SHP77 treated with DMSO at 0.1 percent for 48 hours (cell line): Measurements from ENCODE around the gene ANKLE1.

ENCODE experiments used
- DNase-seq: peaks from one replicate; lab custom pipeline; 2025; lab: John Stamatoyannopoulos, UW

The ANKLE1 gene

DNA sequence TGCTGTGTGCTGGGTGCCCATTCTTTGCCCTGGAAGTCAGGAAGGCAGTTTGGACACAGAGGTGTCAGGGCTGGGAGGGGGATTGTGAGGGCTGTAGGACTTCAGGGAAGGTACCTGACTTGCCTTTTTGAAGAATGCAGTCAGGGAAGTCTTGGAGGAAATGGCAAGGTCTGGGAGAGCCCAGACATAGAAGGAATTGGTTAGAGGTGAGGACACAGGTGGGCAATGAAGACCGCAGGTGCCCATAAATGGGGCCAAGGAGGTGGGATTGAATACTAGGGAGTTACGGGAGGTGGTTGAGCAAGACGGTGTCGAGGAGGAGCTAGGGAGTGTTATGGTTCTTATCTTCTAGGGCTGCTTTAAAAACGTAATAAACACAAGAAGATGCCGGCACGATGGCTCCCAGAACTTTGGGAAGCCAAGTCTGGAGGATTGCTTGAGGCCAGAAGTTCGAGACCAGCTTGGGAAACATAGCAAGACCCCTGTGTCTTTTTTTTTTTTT, 26.2 kb downstream of the ANKLE1 start:
- DNase-seq, result no peak

DNA sequence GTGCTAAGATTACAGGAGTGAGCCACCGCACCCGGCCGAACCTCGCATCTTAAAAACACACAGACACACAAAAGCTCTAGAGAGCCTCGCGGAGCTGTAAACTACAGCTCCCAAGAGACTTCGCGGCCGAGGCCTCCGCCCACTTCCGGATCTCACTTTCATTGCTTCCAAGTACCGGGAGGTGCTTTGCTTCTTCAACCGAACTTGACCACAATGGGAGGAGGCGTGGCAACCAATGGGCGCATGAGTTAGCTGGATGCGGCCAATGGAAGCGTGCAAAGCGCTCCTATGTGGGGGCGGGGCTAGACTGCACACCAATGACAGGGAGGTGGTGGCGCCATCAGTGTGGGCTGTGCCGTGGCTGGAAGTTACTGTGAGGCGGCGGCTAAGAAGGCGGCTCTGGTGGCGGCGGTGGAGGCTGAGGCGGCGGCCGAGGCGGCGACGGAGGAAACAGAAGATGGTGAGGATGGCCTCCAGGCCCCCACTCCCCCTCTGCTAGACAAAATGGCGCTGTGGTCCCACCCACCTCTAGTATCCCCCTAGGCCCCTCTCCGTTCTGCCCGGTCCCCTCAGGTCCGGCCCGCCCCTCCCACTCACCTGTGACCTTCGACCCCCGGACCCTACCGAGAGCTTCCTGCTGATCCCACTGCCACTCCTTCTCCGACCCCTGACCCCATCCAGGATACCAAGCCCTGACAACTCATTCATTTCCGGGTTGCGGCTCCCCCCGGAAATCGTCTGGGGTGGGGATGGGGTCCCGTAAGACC, 27.7 kb downstream of the ANKLE1 start, which contains the start of gene DDA1:
TSS of gene DDA1 (plus strand) at position 366 of the 767 bp plus-strand sequence. CDS start at position 458, 92 bp downstream.
- peak; percentile 97 for DNase-seq

DNA sequence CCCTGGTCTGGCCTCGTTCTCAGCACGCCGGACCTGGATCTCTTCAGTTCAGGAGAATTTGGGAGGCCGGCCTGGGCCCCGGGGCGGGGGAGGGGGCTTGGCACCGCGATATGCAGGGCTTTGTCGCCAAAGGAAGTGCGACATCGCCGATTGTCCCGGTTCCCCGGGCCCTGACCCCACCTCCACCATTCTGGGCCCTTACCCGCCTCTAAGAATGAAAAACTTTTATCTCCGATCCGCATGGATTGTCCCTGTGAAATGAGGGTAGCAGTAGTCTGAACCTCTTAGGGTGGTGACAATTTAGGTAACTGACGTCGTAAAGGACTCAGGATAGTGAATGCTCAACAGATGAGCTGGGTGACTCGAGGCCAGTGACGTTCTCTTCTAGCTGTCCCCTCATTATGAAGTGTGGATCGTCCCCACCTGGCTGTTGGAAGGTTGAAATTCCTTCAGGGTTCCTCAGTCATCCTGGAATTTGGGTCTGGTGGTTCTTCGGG, 28.3 kb downstream of the ANKLE1 start:
- DNase-seq, result no peak

DNA sequence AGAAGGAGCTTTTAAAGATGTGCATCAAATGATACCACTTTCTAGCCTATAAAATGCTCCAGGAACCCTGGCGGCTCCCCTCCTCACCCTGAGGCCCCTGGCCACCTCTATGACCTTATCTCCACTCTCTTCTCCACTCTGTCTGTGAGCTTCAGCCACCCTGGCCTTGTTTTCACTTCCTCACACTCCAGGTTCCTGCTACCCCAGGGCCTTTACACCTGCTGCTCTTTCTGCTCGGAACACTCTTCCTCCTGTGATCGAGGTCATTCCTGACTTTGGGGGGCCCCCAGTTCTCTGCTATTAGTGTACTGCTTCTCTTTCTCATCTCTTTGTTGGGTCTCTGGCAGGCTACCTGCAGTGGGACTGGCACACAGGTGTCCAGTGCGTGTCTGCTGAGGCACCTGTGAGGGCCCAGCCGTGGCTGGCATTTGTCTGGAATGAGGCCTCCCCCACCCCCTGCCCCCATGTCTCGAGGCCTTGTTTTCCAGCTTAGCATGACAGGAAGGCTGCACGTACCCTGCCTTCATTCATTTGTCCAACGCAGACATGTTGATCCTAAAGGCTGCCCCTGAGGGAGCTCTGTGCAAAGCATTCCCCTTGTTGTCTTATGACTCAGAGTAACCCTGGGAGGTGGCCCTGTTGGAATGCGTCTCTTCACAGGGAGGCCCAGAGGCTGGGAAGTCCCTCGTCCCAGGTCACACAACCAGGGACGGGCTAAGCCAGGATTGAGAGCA, 29.9 kb downstream of the ANKLE1 start:
- DNase-seq, result no peak

DNA sequence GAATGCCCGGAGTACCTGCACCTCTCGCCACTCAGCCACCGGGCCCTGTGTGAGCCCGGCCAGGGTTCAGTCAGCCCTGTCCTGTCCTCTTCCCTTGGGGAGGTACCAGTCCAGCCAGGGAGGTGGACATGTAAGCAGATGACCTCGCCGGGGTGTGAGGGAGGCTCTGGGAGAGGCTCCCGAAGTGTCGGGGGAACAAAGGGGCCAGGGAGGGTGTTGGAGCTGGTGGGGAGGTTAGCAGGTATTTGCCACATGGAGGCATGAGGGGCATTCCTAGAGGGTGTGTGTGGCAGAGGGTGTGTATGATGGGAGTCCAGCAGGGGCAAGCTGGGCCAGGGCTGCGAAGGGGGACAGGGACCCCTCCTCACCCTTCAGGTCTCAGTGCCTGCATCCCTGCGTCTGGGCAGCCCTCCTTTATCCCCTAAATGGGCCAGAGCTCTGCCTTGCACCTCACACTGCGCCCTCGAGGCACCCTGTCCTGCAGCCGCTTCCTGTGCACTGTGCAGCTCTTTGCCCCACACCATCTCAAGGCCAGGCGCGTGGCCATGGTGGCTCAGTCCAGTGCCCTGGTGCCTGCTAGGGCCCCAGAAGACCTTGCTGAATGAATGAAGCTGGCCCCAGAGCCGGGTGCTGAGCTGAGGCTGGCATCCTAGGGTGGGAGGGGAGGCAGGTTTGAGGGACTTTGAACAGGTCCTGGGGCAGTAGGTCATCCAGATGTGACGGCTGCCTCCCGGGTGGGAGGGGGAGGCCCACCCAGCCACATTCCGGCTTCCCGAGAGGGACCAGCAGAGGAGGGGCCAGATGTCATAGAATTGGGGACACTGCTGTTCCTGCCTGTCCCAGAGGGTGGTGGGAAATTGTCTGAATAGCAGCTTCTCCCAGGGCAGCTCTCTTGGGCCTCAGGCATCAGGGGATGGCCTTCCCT, 30.8 kb downstream of the ANKLE1 start:
- DNase-seq, result no peak

DNA sequence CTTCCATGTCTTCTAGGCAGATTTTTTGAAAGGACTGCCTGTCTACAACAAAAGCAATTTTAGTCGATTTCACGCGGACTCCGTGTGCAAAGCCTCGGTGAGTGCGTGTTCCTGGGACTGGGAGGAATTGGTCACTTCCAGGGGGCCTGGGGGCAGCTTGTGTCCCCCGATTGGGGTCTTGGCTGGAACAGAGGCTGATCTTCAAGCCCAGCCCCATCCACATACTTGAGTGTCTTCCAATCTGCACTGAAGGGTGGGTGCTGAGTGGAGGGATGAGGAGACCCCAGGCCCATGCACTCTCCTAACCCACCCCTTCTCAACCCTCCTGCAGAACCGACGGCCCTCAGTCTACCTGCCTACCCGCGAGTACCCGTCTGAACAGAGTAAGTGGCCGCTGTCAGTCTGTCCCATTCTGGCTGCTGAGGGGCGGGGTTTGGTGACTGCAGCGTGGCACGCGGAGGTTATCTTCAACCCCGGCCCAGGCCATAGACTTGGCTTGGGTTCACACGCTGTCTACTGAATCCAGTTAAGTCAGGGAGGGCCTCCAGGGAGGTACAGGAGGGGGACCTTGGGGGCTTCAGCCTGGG, 32.4 kb downstream of the ANKLE1 start:
- no peak for DNase-seq

DNA sequence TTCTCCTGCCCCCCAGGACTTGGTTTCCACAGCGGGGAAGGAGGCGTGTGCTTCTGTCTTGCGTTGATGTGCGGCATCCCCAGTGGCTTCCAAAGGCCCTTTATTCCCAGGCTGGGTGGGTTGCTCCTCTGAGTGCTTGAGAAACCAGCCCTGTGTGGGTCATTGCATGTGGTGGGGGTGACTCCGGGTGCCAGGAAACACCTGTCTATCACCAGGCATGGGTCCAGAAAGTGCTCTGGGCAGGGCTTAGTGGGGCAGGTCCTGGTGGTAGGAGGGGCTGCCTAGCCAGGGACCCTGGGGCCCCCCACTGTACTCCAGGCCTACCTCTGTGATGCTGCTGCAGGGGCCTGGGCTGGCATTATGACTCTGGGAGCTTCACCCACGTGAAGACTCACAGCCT, 37.3 kb downstream of the ANKLE1 start:
- DNase-seq, result no peak

DNA sequence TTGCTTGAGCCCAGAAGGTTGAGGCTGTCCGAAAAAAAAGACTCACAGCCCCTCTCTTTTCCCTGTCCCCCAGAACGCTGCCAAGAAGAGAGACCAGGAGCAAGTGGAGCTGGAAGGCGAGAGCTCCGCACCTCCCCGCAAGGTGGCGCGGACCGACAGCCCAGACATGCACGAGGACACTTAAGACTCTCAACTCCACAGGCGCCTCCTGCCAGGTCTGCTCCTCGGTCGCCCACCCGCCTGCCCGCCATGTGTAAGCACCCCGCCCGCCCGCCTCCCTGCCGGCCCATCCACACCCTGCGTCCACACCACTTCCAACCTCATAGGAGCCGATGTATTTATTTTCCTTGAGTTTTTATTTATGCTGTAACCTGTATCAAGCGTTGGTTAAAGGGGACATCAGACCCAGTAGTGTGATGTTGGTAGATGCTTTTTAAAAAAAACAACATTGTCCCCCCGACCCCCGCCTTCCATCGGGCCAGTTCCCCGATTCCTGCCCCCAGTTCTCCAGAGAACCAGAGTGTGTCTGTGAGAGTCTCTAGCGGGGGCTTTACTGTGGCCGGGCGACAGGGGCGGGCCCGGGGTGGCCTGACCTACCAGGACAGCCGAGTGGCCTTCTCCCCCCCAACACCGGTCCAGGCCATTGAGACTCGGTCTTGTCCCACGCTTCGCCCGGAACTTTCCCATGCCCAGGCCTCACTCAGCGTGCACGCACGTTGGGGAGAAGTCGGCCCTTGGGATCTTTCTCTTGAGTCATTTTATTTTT, 38.0 kb downstream of the ANKLE1 start:
- no peak for DNase-seq

DNA sequence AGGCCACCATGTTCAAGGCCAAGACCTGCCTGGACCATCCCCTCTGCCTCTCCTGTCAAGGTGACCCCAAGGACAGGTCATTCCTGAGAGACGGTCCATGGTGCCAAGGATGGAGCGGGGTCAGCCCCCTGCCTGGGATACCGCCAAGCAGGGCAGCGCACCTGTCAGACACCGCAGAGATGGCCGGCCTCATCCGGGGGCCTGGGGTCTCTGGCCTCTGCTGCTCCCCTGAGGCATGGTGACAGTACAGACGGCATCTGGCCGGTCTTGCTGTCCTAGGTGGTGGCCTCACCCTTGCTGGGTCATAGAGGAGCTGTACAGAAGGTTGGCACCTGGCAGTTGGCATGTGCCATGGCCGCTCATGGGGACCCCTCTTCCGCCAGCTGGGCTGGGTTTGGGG, 38.7 kb downstream of the ANKLE1 start:
- no peak for DNase-seq

DNA sequence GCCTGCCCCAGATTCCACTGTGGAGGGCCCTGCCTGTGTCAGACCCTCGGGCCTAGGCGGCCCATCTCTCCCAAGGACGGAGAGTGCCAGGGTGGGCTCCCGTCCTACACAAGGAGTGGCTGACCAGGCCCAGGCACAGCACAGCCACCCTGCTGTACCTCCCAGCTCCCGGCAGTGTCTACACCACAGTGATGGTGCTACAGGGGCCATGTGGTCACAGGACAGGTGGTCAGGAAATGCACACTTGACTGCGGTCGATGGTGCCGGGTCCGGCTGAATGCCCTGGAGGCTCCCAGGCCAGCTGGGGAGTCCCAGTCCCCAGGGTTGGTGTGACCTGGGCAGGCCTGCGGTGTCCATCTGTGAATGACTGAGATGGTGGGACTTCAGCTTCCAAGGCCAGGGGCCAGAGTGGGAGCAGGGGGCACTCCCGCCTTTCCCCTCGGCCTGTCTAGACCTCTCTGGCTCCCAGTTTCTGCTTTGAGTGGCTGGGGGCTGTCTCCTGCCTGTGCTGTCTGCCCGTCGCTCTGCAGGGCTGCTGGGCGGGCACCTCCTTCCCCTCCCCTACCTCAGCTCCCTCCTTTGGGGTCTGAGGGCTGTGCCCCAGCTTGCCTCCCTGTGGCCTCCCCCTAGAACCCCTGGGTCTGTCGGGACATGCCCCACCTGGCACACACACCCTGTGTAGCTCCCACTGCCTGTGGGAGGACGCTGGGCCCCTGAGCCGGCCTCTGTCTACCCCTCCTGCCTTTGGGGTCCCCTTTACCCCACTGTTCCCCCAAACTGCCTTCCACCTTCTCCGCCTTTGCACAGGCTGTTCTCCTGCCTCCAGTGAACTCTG, 40.2 kb downstream of the ANKLE1 start:
- no peak for DNase-seq

DNA sequence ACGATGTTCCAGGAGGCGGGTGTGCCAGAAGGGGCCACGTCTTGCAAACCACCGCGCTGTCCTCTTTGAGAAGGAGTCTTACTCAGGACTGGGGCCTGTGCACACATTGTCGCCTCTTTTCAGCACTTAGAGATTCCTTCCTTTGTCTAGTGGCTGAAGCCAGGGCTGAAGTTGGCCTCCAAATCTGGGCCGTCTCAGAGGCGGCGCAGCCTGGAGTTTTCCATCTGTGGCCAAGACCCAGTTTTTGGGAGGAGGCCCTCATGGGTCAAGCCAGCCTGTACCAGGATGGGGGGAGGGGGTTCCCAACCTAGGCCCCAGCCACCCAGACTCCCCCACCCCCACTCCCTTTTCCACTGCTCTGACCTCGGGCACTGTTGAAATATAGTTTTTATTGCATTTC, 41.2 kb downstream of the ANKLE1 start:
- no peak for DNase-seq

DNA sequence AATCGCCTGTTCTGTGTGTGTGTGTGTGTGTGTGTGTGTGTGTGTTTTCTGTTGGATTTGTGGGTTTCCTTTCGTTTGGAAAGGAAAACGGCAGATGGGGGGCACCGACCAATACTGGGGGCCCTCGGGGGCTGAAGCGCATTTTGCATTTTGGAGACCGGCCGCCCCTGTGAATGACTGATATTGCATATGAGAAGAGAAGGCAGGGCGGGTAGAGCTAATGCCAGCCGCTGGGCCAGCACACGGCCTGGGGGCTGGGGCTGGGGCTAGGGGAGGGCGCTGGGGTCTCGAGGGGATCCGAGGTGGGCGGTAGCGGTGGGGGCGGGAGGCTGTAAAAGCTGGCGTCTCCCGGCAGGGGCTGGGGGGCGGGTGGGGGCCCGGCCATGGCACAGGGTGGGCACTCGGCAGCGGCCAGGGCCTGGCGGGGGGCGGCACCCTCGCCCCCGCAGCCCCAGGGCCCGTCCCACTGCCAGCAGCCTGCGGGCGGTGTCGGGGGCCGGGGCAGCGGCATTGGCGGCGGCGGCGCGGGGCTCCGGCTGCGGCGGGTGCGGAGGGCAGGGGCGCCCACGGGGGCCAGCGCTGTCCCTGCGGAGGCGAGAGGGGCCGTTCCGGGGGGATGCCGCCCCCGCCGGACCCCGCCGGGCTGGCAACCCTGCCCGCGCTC, 41.7 kb downstream of the ANKLE1 start:
- no peak for DNase-seq

DNA sequence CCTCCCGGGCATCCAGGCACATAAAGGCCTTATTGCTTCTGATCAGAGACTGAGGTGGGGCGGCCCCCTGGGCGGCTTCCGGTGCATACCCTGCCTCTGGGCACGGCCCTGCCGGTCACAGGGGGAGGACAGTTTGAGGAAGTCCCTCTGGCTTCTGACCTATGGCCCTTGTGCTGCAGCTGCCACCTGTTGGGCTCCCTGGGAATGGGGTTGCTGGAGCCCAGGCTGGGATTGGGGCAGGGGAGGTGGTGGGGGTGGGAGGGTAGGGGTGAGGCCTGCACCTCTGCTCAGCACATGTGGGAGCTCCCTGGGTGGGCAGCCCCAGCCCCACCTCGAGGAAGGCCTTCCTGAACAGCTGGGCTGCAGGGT, 42.2 kb downstream of the ANKLE1 start:
- no peak for DNase-seq

DNA sequence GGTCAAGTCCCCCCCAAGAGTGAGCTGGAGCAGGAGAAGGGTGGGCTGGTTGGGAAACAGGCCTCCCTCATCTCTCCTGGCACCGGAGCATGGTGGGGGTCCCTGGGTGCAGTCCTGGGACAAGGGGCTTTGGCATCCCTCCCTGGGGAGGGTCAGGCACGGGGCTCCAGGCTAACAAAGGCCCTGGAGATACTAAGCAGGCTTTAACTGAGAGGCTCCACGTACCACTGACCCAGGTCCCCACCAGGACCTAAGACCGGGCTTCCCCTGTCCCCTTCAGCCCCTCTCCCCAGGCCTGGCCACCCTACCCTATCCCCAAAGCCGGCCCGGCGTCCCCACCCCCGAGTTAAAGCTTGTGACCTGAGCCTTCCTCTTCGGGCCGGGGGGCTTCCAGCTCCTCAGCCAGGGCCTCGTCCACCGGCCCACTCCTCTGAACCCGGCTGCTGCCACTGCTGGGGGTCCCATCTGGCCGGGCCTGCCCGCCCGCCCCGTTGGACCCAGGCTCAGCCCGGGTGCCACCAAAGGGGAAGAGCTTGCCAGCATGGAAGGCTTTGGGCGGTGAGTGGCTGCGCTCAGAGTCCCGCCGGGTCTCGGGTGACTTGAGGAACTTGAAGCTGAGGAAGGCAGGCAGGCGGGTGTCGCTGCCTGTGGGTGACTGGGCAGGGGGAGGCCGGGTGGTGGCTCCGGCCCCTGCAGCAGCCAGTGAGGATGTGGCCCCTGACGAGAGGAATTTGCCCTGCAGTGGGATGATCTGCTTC, 42.8 kb downstream of the ANKLE1 start:
- no peak for DNase-seq

DNA sequence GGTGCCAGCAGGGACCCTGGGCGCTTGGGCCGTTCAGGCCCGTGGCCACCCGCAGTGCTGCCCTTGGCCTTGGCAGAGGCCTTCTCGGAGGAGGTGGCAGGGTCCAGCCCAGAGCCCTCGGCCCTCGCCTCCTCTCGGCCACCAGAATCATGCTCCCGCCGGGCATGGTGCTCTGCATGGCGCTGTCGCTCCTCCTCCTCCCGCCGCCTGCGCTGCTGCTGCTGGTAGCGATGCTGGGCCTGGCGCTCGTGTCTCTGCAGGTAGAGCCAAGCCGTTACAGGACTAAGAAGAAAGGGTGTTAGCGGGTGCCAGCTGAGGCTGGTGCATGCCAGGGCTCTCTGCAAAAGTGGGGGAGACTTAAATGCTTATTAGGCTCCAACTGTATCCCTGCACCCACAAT, 43.4 kb downstream of the ANKLE1 start:
- DNase-seq, result no peak

DNA sequence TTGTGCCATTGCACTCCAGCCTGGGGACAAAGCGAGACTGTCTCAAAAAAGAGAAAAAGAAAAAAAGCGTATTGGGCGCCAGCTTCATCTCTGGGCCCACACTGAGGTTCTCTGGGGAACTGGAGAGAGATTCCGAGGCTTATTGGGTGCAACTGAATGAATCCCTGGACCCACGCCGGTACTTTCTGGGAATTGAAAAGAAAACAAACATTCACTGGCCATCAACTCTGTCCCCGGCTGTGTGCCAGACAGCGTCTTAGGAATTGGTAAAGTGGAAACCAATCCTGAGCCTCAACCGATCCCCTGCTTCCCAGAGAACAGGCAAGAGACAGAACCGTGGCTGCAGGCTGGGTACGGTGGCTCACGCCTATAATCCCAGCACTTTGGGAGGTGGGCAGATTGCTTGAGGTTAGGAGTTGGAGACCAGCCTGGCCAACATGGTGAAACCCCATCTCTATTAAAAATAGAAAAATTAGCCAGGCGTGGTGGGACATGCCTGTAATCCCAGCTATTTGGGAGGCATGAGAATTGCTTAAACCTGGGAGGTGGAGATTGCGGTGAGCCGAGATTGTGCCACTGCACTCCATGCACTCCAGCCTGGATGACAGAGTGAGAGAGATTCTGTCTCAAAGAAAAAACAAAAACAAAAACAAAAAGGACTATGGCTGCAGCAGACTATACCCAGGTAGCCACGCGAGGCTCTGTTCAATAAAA, 44.3 kb downstream of the ANKLE1 start:
- no peak for DNase-seq

DNA sequence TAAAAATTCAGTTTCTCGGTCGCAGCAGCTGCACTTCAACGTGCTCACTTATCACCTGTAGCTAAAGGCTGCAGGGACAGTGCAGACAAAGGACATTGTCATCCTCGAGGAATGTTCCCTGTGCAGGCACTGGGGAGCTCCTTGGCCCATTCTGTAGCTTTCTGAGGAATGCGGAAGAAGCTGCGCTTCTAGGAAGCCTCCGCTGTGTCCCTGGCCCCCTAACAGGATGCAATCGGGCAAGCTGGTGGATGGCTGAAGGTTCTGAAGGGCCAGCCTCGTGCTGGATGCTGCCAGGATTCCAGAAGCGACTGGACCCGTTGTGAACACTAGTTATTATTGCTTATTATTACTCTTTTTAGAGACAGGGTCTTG, 44.9 kb downstream of the ANKLE1 start:
- no peak for DNase-seq

DNA sequence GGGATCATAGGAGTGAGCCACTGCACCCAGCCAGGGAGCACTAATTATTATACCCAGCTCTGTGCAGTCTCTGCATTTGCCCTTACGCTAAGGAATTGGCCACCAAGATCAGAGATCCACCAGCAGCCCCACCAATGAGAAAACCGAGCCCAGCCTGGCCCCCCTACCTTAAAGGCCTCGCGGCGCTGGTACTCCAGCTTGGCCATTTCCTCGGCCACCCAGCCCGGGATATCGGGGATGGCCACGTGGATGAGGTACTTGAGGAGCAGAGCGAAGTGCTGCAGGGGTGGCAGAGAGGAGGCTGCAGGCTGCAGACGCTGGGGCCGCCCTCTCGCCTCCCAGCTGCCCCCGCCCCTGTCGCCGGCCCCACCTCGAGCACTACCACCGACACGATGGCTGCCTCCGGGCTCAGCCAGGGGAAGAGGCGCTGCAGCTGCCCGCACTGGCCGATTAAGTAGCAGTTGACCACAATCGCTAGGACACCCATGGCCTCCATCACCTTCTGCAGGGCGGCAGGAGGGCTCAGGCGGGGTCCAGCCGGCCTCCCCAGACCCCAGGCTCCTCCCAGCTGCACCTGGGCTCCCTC, 45.5 kb downstream of the ANKLE1 start:
- DNase-seq, result no peak
